Heart left ventricle (tissue), 16 donors: ENCODE measurements around the gene TMIGD3. TPM values are rescaled to one million over a fixed set of nuclear protein-coding genes. Genes with fewer than 3 reads are reported as not detected.

Experiments used
- ATAC-seq, 4 donors: fragments of 200-7000 bp; cut with Tn5 transposase; one replicate each; pipeline ENCODE4 v1.9.1; 2020 to 2022; ENCODE audit warnings: moderate library complexity in 4 of 4, mild to moderate bottlenecking in 3 of 4, moderate number of reproducible peaks in 1 of 4
- DNase-seq, 5 donors: peaks; one replicate each; pipeline ENCODE4 v3.0.0-alpha.2; 2020
- H3K27ac ChIP-seq, 12 donors: fragments of 200-600 bp; sonication (generic) in 4 of 12; one replicate each; pipeline versions ENCODE4 v1.5.0 to v1.8.0; 2016 to 2022; ENCODE audit warnings: mild to moderate bottlenecking in 2 of 12
- H3K27me3 ChIP-seq, 9 donors: fragments of 200-600 bp; sonication (generic) in 2 of 9; one replicate each; pipeline versions ENCODE4 v1.5.1 to v1.8.0; 2016 to 2022; ENCODE audit warnings: mild to moderate bottlenecking in 3 of 9
- H3K36me3 ChIP-seq, 9 donors: fragments of 200-600 bp; sonication (generic) in 2 of 9; one replicate each; pipeline versions ENCODE4 v1.5.0 to v1.8.0; 2018 to 2022; ENCODE audit warnings: mild to moderate bottlenecking in 2 of 9
- H3K4me1 ChIP-seq, 12 donors: fragments of 200-600 bp; sonication (generic) in 4 of 12; one replicate each; pipeline versions ENCODE4 v1.5.0 to v1.8.0; 2016 to 2022; ENCODE audit warnings: mild to moderate bottlenecking in 3 of 12
- H3K4me3 ChIP-seq, 12 donors: fragments of 200-600 bp; sonication (generic) in 4 of 12; one replicate each; pipeline versions ENCODE4 v1.5.0 to v1.8.0; 2017 to 2022; ENCODE audit warnings: mild to moderate bottlenecking in 9 of 12, moderate library complexity in 4 of 12
- H3K9me3 ChIP-seq, 12 donors: fragments of 200-600 bp; sonication (generic) in 4 of 12; one replicate each; pipeline versions ENCODE4 v1.5.0 to v1.8.0; 2016 to 2022; ENCODE audit warnings: mild to moderate bottlenecking in 1 of 12
- POLR2A ChIP-seq, 2 donors: fragments of 450-650 bp; IDR thresholded peaks; one replicate each; pipeline ENCODE4 v1.6.1; 2017; ENCODE audit warnings: antibody characterized with exemption in 2 of 2, mild to moderate bottlenecking in 2 of 2, moderate library complexity in 2 of 2
- WGBS, 4 donors: extraction: QIAGEN DNeasy Blood & Tissue Kit in 2 of 4; methylation state at CpG; one replicate each; pipeline versions ENCODE4 v1.1.5 to v1.1.7; 2013 to 2018; 5-methylcytosine and 5-hydroxymethylcytosine counted together
- intact Hi-C, 10 donors: fragments of 100-400 bp; cut with DNase I; formaldehyde crosslinking; loops; one replicate each; pipeline versions ENCODE4 v1.11.1 to v1.14.2; 2022
- polyA plus RNA-seq, 2 donors: library from polyadenylated mRNA; stranded (reverse); fragments of 200-250 nt; gene quantifications; one replicate each; pipeline ENCODE4 v1.2.3, GENCODE V29; 2013
- total RNA-seq, 9 donors: library from RNA; depleted of rRNA in 2 of 9; stranded (reverse); fragments of >200 nt in 2 of 9; fragmentation: NEBNext Ultra II Directional in 3 of 9; extraction: Animal tissue kit (Norgen Biotek cat#: 25700) in 3 of 9; gene quantifications; one replicate each; pipeline versions ENCODE4 v1.1.0 to v1.2.4, GENCODE V29; 2016 to 2023
- TF ChIP-seq, protein P1 (sequence below), 12 donors: fragments of 200-600 bp; sonication (generic) in 4 of 12; IDR thresholded peaks; one replicate each; pipeline versions ENCODE4 v1.5.0 to v1.8.0; 2018 to 2022; ENCODE audit warnings: antibody characterized with exemption in 12 of 12, mild to moderate bottlenecking in 5 of 12
- donor health status: ischemic (EF 13 %, LVEDD 7.1; RV severe dilation, severe dysfunction).
- donor health status: healthy with polysubstance abuse.
- donor health status: DM: no; HTN: yes; CAD: no.
- donor health status: DM: no; HTN: no; CAD: no.
- donor health status: ischemic (EF 25% LVEDD 6.9; RV normal size, moderate dysfunction).
- donor health status: ischemic (EF 25% LVEDD 5.7; RV mildly dilated, moderate dysfunction).
- donor health status: healthy.
- donor health status: DM: yes; HTN: yes; CAD: no.
- donor health status: ischemic (EF 35%, LVEDD 5.7; RV mildly dilated, moderate dysfunction).
- donor health status: nonischemic (EF 11% LVEDD 7.7; RV severe dilation, severe dysfunction).
- donor health status: DM: yes; HTN: yes; CAD: no.
- donor health status: PGD.
- donor health status: ischemic (EF 29% LVEDD 5.4; RV normal size, mild dysfunction).
- donor health status: nonischemic (EF 23%, LVEDD 6.1; RV moderate dilation, normal function).

The TMIGD3 gene
- total and polyA plus RNA-seq, 11 donors, result 0.46 to 26.4 (median 1.4) TPM; not detected in 2

GRCh38 chr1:111501645-111502044, 1.8 kb downstream of the TMIGD3 start:
- peaks cover 0 to 76% (median 0%) of the 10 kb centered on the region in 12 donors for H3K4me1 ChIP-seq
- peak overlapping the region in 1 of 12 donors; percentile 39 for H3K27ac ChIP-seq
- intact Hi-C loops, result no loop called here
- TF ChIP-seq, protein P1, sequence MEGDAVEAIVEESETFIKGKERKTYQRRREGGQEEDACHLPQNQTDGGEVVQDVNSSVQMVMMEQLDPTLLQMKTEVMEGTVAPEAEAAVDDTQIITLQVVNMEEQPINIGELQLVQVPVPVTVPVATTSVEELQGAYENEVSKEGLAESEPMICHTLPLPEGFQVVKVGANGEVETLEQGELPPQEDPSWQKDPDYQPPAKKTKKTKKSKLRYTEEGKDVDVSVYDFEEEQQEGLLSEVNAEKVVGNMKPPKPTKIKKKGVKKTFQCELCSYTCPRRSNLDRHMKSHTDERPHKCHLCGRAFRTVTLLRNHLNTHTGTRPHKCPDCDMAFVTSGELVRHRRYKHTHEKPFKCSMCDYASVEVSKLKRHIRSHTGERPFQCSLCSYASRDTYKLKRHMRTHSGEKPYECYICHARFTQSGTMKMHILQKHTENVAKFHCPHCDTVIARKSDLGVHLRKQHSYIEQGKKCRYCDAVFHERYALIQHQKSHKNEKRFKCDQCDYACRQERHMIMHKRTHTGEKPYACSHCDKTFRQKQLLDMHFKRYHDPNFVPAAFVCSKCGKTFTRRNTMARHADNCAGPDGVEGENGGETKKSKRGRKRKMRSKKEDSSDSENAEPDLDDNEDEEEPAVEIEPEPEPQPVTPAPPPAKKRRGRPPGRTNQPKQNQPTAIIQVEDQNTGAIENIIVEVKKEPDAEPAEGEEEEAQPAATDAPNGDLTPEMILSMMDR (IDR thresholded peaks at IDR 0.05), result no peak
- no peak for TF ChIP-seq POLR2A (IDR thresholded peaks at IDR 0.05)
- ATAC-seq (no peak), DNase-seq (no peak)
- H3K36me3 ChIP-seq, result peaks cover 0 to 6% (median 0%) of the 10 kb centered on the region in 9 donors
- 79 to 86% (median 79%) methylated on average over 7 of the region's 7 CpGs for WGBS, 4 donors
- H3K4me3 ChIP-seq, result peak overlapping the region in 2 of 12 donors; percentile 13 to 33
- H3K27me3 ChIP-seq, result no peaks in the 10 kb centered on the region
- no peaks in the 10 kb centered on the region for H3K9me3 ChIP-seq

- intact Hi-C loops, result no loop called here
- no peaks in the 10 kb centered on the region for H3K27me3 ChIP-seq
- H3K27ac ChIP-seq, result no peak overlapping the region
- WGBS, 4 donors, result 90 to 95% (median 92%) methylated on average over 5 of the region's 5 CpGs
- no peak for TF ChIP-seq POLR2A (IDR thresholded peaks at IDR 0.05)
- TF ChIP-seq, protein P1 (IDR thresholded peaks at IDR 0.05), result no peak
- H3K36me3 ChIP-seq, result peaks cover 0 to 6% (median 0%) of the 10 kb centered on the region in 9 donors
- H3K4me3 ChIP-seq, result no peak overlapping the region
- no peak for ATAC-seq
- DNase-seq, result no peak
- peaks cover 0 to 4% (median 0%) of the 10 kb centered on the region in 12 donors for H3K9me3 ChIP-seq
- peaks cover 0 to 52% (median 0%) of the 10 kb centered on the region in 12 donors for H3K4me1 ChIP-seq
These were observed 4.2 kb downstream of the TMIGD3 start for GRCh38 chr1:111499026-111499785.

DNA sequence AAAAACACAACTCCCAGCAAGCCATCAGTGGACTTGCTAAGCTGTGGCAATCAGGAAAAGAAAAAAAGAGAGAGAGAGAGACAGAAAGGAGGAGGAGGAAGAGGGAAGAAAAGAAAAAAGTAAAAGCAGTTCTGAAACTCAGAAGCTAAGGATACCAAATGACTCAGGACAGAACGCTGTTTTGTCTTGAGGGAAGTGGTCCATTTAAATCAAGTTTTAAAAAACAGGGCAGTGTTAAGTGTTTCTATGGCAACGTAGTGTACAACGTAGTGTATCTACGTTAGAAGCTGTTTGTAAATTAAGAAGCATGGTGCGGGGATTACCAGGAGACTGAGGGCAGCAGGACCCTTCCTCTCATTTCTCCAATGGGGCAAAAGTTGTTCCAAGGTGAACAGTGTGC, 5.8 kb downstream of the TMIGD3 start:
- TF ChIP-seq POLR2A (IDR thresholded peaks at IDR 0.05), result no peak
- TF ChIP-seq, protein P1 (IDR thresholded peaks at IDR 0.05), result no peak

DNA sequence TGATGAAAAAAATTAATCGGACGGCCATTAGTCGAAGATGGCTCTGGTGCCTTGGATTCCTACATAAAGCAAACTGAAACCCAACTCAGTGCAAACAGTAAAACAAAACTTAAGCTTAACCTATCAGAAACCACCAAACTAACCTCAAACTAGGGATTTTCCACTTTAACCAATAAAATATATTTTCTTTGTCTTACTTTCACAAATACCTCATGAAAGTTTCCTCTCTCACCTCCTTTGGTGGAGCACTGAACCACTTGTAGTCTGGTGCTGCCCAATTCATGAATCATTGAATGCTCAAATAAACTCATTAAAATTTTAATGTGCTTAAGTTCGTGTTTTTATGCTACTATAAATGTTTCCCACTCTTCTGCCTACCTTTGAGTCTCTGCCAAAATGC, 7.0 kb downstream of the TMIGD3 start:
- DNase-seq (no peak), ATAC-seq (no peak)
- no peak overlapping the region for H3K27ac ChIP-seq
- H3K27me3 ChIP-seq, result no peaks in the 10 kb centered on the region
- 83 to 87% (median 84%) methylated on average over 4 of the region's 4 CpGs for WGBS, 4 donors
- TF ChIP-seq, protein P1 (IDR thresholded peaks at IDR 0.05), result no peak
- TF ChIP-seq POLR2A (IDR thresholded peaks at IDR 0.05), result no peak
- intact Hi-C loops, result no loop called here
- H3K36me3 ChIP-seq, result peaks cover 0 to 6% (median 0%) of the 10 kb centered on the region in 9 donors
- H3K9me3 ChIP-seq, result peaks cover 0 to 4% (median 0%) of the 10 kb centered on the region in 12 donors
- H3K4me3 ChIP-seq, result no peak overlapping the region
- peaks cover 0 to 37% (median 0%) of the 10 kb centered on the region in 12 donors for H3K4me1 ChIP-seq

More for the DNA sequence above, 5.8 kb downstream of the TMIGD3 start:
- intact Hi-C loops, result no loop called here
- ATAC-seq (no peak), DNase-seq (no peak)
- Histone ChIP-seq H3K27me3 (no peaks in the 10 kb centered on the region), H3K4me3 (no peak overlapping the region), H3K36me3 (peaks cover 0 to 6% (median 0%) of the 10 kb centered on the region in 9 donors), H3K9me3 (peaks cover 0 to 4% (median 0%) of the 10 kb centered on the region in 12 donors), H3K27ac (no peak overlapping the region), H3K4me1 (peaks cover 0 to 36% (median 0%) of the 10 kb centered on the region in 12 donors)
- WGBS, 4 donors, result 67 to 81% (median 74%) methylated on average over 5 of the region's 5 CpGs
